Measurements from ENCODE around the gene EEF2K. TPM values are rescaled to one million over a fixed set of nuclear protein-coding genes. Genes with fewer than 3 reads are reported as not detected.
"Not testable (repeated sequence)": the region's sequence is repeated elsewhere in the genome, so short reads cannot be mapped to it uniquely, and the experiment has no call there.

The EEF2K gene
- total RNA-seq, 2 experiments from 2014 or later, result 23.9 to 28.3 TPM

DNA sequence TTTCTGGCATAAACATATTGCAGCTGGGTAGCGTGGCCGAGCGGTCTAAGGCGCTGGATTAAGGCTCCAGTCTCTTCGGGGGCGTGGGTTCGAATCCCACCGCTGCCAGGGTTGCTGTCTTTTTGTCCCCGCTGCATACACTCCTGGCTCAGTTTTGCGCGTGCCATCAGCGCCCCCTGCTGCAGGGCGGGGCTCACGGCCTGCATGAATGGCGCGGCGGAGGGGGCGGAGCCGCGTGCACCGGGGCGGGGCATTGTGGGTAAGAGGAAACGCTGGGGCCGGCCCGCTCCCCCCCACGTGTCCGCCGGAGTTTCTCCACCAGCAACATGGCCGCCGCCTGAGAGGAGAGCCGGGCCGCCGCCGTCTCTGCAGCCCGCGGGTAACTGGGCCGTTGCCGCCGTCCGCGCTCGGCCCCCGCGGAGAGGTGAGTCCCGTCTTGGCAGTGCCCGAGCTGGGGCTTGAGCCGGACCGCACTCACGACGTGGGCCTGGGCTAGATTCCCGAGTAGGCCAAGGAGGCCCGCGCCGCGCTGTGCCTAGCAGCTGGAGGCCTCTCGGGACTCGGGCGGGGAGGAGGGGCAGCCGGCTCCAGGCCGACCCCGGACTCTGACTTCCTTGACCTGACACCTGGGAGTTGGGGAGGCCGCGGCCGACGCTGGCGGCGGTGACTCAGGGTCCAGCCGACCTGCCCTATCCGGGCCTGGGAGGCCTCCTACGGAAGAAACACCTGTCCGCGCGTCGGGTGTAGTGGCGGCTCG is 91.2 kb downstream of the EEF2K start, which contains the start of gene POLR3E:
POLR3E (plus strand) TSS at position 296 of the 757 bp plus-strand sequence. CDS start 5,560 bp downstream, outside the sequence.
- ATAC-seq (peak; percentile 87), DNase-seq (peak; percentile 100)
- Mint-ChIP-seq H3K27me3 (no peaks in the 10 kb centered on the region), H3K9me3 (ENCODE audit: low read depth) (no peaks in the 10 kb centered on the region), H3K27ac (peak within 1 kb of the TSS; percentile 96), H3K4me1 (peaks cover 38% of the 10 kb centered on the region), H3K4me3 (peak within 1 kb of the TSS; percentile 93), H3K36me3 (ENCODE audit: low read depth) (peaks cover 33% of the 10 kb centered on the region)
- intact Hi-C loops (cut with DNase I, micrococcal nuclease), result loop anchor here (1.0 to 10.0 kb wide), 12 partner anchors 56 to 792 kb away; partner anchors contain the start of genes MOSMO (in 2 of the 2), PDZD9 (in 2 of the 2), CDR2 (in 1 of the 2) and EEF2K (in 1 of the 2)
- ChIA-PET CTCF (interaction anchor here (0.6 to 5.7 kb wide), 12 partner anchors 9 to 344 kb away, joined by 3 to 55 read pairs (median 6); partner anchors contain the start of genes EEF2K and UQCRC2), POLR2A (interaction anchor here (0.6 to 1.1 kb wide), 3 partner anchors 11 to 105 kb away, joined by 3 to 4 read pairs (median 3); partner anchors contain the start of gene EEF2K)

DNA sequence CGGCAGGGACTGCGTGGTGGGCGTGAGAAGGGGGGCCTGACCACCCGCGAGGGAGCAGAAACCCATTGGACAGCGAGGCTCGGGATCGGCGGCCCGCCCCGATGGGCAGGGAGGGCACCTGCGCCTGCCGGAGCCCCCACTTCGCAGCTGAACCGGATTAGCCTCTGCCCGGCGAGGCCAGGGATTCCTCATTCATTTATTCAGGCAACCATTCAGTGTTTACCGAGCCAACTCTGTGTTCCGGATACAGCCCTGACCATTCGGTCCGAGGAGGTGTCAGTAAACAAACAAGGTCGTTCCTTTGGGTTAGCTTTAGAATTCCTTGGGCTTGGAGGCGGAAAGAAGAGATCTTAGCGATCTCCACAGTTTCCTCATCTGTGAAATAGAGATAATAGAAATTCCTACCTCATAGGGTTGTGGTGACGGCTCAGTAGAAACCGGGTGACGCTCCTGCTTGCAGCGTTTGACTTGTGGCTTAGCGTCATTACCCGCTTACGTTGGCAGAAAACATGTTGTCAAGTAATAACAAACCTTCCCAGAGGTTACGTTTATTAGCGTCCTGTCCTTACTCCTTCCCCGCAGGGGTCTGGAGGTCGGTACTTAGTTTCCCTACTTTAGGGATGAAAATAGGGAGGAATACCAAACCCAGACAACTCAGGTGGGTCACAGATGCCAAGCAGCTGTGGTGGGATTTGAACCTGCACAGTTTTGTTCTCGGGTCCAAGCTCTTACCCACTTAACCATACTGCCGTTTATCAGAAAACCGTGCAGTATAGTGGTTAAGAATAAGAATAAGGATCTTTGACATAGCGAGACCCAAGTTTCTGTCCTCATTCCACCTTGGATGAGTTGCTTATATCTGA is 92.0 kb downstream of the EEF2K start:
- H3K27ac Mint-ChIP-seq, result peak overlapping the region; percentile 96
- peak overlapping the region; percentile 93 for H3K4me3 Mint-ChIP-seq
- POLR2A ChIA-PET, result interaction anchor here (0.6 to 0.7 kb wide), 2 partner anchors 106 to 107 kb away, joined by 4 to 5 read pairs; no protein-coding TSS in a partner anchor

DNA sequence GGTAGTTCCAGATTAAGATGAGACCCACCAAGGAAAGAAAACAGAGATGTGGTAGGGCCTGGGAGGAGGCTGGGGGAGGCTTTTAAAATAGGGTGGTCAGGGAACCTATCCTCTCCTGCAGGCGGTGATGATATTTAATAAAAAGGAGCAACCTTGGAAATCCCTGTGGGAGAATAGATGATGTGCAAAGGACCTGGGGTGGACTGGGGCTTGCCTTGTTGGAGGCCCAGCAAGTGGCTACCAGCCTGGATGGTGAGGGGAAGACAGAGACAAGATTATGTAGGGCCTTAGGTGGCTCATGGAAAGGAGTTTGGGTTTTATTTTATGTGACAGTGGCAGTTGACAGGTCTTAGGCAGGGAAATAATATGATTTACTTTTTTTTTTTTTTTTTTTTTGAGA is 93.0 kb downstream of the EEF2K start:
- Mint-ChIP-seq H3K4me3 (peak overlapping the region; percentile 93), H3K9me3 (ENCODE audit: low read depth) (no peaks in the 10 kb centered on the region), H3K27ac (peak overlapping the region; percentile 96), H3K36me3 (ENCODE audit: low read depth) (peaks cover 39% of the 10 kb centered on the region), H3K27me3 (no peaks in the 10 kb centered on the region), H3K4me1 (peaks cover 40% of the 10 kb centered on the region)
- ATAC-seq, result no peak
- ChIA-PET CTCF (interaction anchor here (0.6 to 5.7 kb wide), 7 partner anchors 93 to 298 kb away, joined by 3 to 55 read pairs (median 4); partner anchors contain the start of gene EEF2K), POLR2A (interaction anchor here (0.6 to 0.7 kb wide), 2 partner anchors 107 to 108 kb away, joined by 4 to 5 read pairs; no protein-coding TSS in a partner anchor)
- intact Hi-C loops (cut with DNase I, micrococcal nuclease), result loop anchor here (5.0 to 10.0 kb wide), 3 partner anchors 73 to 794 kb away; partner anchors contain the start of gene CDR2 (in 1 of the 2)
- DNase-seq, result no peak

More for the DNA sequence above, 92.0 kb downstream of the EEF2K start:
- DNase-seq (peak; percentile 85), ATAC-seq (peak; percentile 60)
- H3K27me3 Mint-ChIP-seq, result no peaks in the 10 kb centered on the region
- H3K4me1 Mint-ChIP-seq, result peaks cover 38% of the 10 kb centered on the region
- CTCF ChIA-PET, result interaction anchor here (0.6 to 5.7 kb wide), 8 partner anchors 10 to 297 kb away, joined by 3 to 55 read pairs (median 4); partner anchors contain the start of gene EEF2K
- intact Hi-C loops (cut with DNase I, micrococcal nuclease), result loop anchor here (1.0 to 10.0 kb wide), 15 partner anchors 57 to 1398 kb away; partner anchors contain the start of genes CDR2 (in 2 of the 2), EEF2K (in 2 of the 2), MOSMO (in 2 of the 2) and PDZD9 (in 2 of the 2)
- H3K36me3 Mint-ChIP-seq (ENCODE audit: low read depth), result peaks cover 35% of the 10 kb centered on the region
- H3K9me3 Mint-ChIP-seq (ENCODE audit: low read depth), result no peaks in the 10 kb centered on the region

DNA sequence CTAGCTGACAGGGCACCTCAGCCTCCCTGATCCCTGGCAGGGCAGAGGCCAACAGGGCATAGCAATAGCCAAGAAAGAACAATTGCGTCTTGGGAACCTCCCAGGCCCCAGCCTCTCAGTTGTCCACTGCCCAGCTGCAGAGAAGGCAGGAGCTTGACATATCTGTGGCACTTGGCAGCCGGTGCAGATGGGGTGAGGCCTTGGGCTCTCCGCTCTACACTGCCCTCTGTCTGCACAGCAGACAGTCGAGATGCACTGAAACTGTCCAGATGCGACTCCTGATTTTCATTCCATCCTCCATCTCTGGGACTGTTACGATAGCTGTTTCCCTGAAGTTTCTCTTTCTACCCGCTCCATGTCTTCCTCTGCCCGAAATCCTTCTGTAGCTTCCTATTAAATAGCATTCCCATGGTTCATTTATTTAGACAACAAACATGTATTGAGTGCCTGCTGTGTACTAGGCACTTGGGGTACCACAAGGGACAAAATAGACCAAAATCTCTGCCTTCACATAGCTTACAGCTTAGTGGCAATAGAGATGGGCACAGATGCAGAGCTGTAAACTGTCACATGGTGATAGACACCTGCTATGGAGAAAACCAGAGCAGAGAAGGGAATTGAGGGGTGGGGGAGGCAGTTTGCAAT is 94.5 kb downstream of the EEF2K start:
- peaks cover 40% of the 10 kb centered on the region for H3K4me1 Mint-ChIP-seq
- peak; percentile 73 for DNase-seq
- peak overlapping the region; percentile 3 for H3K4me3 Mint-ChIP-seq
- peak overlapping the region; percentile 14 for H3K27ac Mint-ChIP-seq
- H3K27me3 Mint-ChIP-seq, result no peaks in the 10 kb centered on the region
- POLR2A ChIA-PET, result interaction anchor here (0.5 to 0.7 kb wide), 4 partner anchors 12 to 292 kb away, joined by 3 to 6 read pairs (median 4); no protein-coding TSS in a partner anchor
- H3K9me3 Mint-ChIP-seq (ENCODE audit: low read depth), result no peaks in the 10 kb centered on the region
- ATAC-seq, result no peak
- peaks cover 47% of the 10 kb centered on the region for H3K36me3 Mint-ChIP-seq (ENCODE audit: low read depth)
- CTCF ChIA-PET, result interaction anchor here (0.6 to 5.7 kb wide), 12 partner anchors 8 to 112 kb away, joined by 3 to 55 read pairs (median 4); partner anchors contain the start of gene EEF2K
- intact Hi-C loops (cut with DNase I, micrococcal nuclease), result no loop called here

DNA sequence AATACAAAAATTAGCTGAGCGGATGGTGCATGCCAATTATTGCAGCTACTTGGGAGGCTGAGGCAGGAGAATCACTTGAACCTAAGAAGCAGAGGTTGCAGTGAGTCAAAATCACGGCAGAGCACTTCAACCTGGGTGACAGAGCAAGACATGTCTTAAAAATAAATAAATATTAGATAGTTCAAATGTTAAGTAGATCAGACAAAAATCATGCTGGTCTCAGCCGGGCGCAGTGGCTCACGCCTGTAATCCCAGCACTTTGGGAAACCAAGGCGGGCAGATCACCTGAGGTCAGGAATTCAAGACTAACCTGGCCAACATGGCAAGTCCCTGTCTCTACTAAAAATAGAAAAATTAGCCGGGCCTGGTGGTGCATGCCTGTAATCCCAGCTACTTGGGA is 95.3 kb downstream of the EEF2K start:
- CTCF ChIA-PET, result interaction anchor here (0.6 to 5.7 kb wide), 6 partner anchors 17 to 113 kb away, joined by 3 to 55 read pairs (median 6); partner anchors contain the start of gene EEF2K
- ATAC-seq; H3K4me3 Mint-ChIP-seq; H3K27me3 Mint-ChIP-seq; H3K27ac Mint-ChIP-seq; DNase-seq; intact Hi-C loops (cut with DNase I, micrococcal nuclease); POLR2A ChIA-PET; H3K9me3 Mint-ChIP-seq (ENCODE audit: low read depth): not testable (repeated sequence)
- peaks cover 47% of the 10 kb centered on the region for H3K36me3 Mint-ChIP-seq (ENCODE audit: low read depth)
- H3K4me1 Mint-ChIP-seq, result peaks cover 36% of the 10 kb centered on the region

DNA sequence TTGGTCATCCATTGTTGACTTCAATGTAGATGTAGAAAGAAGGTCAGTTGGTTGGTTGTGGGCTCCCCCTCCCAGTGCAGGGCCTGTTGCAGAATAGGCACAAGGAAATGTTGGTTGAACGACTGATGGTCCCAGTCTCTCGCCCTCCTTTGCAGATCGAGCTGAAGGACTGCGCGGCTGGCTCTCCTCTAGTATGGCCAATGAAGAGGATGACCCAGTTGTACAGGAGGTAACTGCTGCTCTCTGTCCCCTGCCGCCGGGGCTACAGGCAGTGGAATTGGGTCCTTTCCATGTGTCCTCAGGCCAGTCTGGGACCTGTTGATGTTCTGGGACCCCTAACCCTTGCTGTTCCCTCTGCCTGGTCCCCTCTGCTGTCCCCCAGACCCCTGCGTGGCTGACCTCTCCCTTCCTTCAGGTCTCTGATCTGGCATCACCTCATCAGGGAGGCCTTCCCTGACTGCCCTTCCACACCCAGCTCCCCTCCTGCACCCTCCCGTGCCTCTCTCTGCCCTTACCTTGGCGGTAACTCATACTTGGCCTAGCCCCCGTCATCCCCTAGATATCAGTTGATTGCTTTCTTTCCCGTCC is 96.8 kb downstream of the EEF2K start:
- ChIA-PET CTCF (interaction anchor here (0.6 to 1.4 kb wide), 2 partner anchors 30 to 324 kb away, joined by 3 read pairs; no protein-coding TSS in a partner anchor), POLR2A (no interaction called here)
- peaks cover 35% of the 10 kb centered on the region for H3K4me1 Mint-ChIP-seq
- H3K27me3 Mint-ChIP-seq, result no peaks in the 10 kb centered on the region
- DNase-seq (no peak), ATAC-seq (no peak)
- no peak overlapping the region for H3K4me3 Mint-ChIP-seq
- H3K36me3 Mint-ChIP-seq (ENCODE audit: low read depth), result peaks cover 49% of the 10 kb centered on the region
- H3K27ac Mint-ChIP-seq, result no peak overlapping the region
- no peaks in the 10 kb centered on the region for H3K9me3 Mint-ChIP-seq (ENCODE audit: low read depth)
- intact Hi-C loops (cut with DNase I, micrococcal nuclease), result no loop called here

DNA sequence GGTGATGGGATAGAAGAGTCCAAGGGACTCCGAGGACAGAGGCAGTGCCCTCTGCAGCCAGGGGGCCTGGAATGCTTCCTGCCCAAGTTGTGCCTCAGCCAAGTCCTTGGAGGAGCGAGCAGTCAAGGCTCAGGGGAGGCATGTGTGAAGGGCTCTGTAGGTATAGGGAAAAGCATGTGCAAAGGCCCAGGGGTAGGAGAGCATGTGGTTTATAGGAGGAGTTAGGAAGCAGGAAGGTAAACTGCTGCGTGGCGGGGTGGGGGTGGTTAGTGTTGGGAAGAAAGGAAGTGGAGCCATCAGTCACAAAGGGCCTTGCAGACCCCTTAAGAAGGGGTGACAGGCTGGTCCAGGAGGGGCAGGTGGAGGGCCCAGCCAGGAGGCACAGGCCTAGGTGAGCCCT is 98.3 kb downstream of the EEF2K start:
- no peaks in the 10 kb centered on the region for H3K27me3 Mint-ChIP-seq
- no peak for DNase-seq
- intact Hi-C loops (cut with DNase I, micrococcal nuclease), result no loop called here
- H3K27ac Mint-ChIP-seq, result no peak overlapping the region
- no peak overlapping the region for H3K4me3 Mint-ChIP-seq
- ChIA-PET POLR2A (no interaction called here), CTCF (no interaction called here)
- H3K36me3 Mint-ChIP-seq (ENCODE audit: low read depth), result peaks cover 45% of the 10 kb centered on the region
- peaks cover 23% of the 10 kb centered on the region for H3K4me1 Mint-ChIP-seq
- ATAC-seq, result no peak
- no peaks in the 10 kb centered on the region for H3K9me3 Mint-ChIP-seq (ENCODE audit: low read depth)

DNA sequence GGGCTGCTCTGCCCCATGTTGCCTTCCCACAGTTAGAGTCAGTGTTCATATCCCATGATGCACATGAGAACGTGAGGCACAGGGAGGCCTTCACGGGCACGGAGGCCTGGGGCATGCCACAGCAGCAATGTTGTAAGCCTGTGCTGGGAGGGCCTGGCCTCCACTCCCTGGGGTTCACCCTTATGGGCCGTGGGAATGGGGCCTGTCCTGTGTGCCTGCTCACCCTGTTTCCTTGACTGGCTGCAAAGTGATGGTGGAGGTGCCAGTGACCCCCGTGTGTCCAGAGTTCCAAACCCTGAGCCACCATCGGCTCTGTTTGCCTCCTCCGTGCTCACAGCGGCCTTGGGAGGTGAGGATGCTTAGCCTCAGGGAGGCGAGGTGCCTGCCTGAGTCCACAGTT is 100.7 kb downstream of the EEF2K start:
- ATAC-seq (no peak), DNase-seq (no peak)
- H3K4me3 Mint-ChIP-seq, result no peak overlapping the region
- H3K9me3 Mint-ChIP-seq (ENCODE audit: low read depth), result no peaks in the 10 kb centered on the region
- POLR2A ChIA-PET, result no interaction called here
- peaks cover 35% of the 10 kb centered on the region for H3K36me3 Mint-ChIP-seq (ENCODE audit: low read depth)
- no peaks in the 10 kb centered on the region for H3K27me3 Mint-ChIP-seq
- H3K4me1 Mint-ChIP-seq, result peaks cover 6% of the 10 kb centered on the region
- CTCF ChIA-PET, result interaction anchor here (0.6 to 1.7 kb wide), 4 partner anchors 10 to 57 kb away, joined by 3 to 8 read pairs (median 4); no protein-coding TSS in a partner anchor
- H3K27ac Mint-ChIP-seq, result no peak overlapping the region
- intact Hi-C loops (cut with DNase I, micrococcal nuclease), result no loop called here

DNA sequence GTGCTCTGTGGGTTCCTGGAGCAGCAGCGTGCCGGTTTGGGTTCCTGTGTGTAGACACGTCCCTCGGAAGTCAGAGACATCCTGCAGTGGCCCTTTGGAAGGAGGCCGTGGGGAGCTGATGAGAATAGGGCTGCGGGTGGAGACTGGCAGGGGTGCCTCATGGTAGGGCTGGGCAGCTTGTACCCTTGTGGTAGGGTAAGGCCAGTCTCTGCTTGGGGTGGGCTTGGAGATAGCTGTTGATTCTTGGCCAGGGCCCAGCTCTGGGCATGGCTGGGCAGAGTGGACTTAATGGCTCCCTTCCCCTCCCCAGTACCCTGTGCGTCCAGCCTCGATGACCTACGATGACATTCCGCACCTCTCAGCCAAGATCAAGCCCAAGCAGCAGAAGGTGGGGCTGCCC is 101.8 kb downstream of the EEF2K start:
- ChIA-PET POLR2A (no interaction called here), CTCF (interaction anchor here (0.5 to 1.3 kb wide), 3 partner anchors 10 to 163 kb away, joined by 3 read pairs; no protein-coding TSS in a partner anchor)
- Mint-ChIP-seq H3K27me3 (no peaks in the 10 kb centered on the region), H3K9me3 (ENCODE audit: low read depth) (no peaks in the 10 kb centered on the region), H3K4me3 (no peak overlapping the region), H3K27ac (no peak overlapping the region), H3K36me3 (ENCODE audit: low read depth) (peaks cover 35% of the 10 kb centered on the region), H3K4me1 (peaks cover 2% of the 10 kb centered on the region)
- ATAC-seq, result no peak
- DNase-seq, result no peak
- intact Hi-C loops (cut with DNase I, micrococcal nuclease), result no loop called here

All from activated CD4-positive, alpha-beta T cell treated with anti-CD3 and anti-CD28 coated beads for 36 hours (primary cell).